Activated T-helper 1 cell treated with anti-CD3 and anti-CD28 coated beads, Interleukin-2, amount 50 U/mL, for 16 hours (primary cell): Measurements from ENCODE around the gene MARVELD1.
"Not testable (repeated sequence)": the region's sequence is repeated elsewhere in the genome, so short reads cannot be mapped to it uniquely, and the experiment has no call there.

Source experiments
- DNase-seq, 2 donors: peaks; one replicate each; pipeline ENCODE4 v3.0.0-alpha.2; 2020; ENCODE audit warnings: low read depth in 1 of 2, low spot score in 1 of 2

Gene MARVELD1

DNA sequence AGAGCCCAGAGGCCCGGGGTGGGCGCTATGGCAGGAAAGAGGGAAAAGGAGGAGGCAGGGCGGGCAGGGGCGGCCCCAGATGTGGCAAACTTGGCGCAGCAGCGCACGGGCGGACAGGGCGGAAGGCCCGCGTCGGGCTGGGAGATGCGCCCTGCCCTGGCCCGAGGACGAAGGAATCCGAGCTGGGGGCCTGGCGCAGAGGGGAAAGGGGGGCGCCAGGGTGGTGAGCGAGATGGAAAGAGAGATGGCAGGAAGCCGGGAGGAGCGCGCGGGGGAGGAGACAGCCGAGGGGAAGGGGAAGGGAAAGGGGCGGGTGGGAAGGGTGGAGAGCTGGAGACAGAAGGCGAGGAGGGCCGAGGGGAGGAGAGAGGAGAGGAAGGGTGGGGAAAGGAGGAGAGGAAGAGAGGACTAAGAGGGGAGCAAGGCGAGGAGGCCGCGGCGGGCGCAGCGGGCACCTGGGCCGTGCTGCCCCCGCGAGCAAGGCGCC, at the start of gene MARVELD1:
Gene MARVELD1, plus strand, starts transcription at position 392 of the 487 bp plus-strand sequence. CDS start 147 bp downstream, outside the sequence.
- no peak for DNase-seq

DNA sequence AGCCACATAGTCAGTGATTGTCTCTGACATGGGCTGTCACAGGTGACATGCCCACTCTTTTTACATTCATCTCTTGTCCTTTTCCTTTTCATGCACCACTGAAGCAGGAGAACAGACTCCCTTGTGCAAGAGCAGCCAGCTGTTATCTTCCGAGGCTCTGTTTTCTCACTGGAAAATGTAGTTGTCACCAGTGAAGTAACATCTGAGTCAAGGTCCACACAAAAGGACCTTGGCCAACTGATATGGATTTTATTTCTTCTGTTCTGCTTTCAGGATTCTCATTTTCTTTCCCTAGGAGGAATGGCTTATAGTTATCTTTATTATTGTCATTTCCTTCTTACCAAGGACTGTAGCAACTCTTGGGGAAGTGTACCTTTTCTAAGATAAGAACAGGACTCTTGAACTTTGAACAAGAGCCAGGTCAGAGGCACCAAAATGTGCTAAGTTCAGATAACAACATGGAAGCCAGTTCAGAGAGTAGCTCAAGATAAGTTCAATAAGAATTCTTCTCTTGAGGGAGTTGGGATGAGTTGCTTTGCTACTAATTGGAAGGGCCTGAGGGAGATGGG, 49.2 kb upstream of the MARVELD1 start:
- DNase-seq = no peak

DNA sequence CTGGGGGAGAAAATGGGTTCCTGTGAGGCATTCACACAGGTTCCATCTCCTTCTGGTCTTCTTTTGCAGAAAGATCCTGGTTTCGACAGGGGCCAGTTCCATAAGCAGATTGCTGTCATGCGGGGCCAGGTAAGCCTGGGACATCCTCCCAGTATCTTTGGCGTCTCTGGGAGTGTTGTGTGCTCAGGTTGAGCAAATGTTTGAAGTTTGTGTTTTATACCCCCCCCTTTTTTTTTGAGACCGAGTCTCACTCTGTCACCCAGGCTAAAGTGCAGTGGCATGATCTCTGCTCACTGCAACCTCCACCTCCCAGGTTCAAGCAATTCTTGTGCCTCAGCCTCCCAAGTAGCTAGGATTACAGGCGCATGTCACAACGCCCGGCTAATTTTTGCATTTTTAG, 46.5 kb upstream of the MARVELD1 start:
- DNase-seq = no peak

GRCh38 chr10:97667463-97667862, 46.1 kb upstream of the MARVELD1 start:
- no peak for DNase-seq

GRCh38 chr10:97669571-97669970, 44.0 kb upstream of the MARVELD1 start:
- DNase-seq = no peak

- no peak for DNase-seq
These were observed 39.6 kb upstream of the MARVELD1 start for GRCh38 chr10:97673736-97674525.

GRCh38 chr10:97675222-97675621, 38.3 kb upstream of the MARVELD1 start:
- DNase-seq = no peak

DNA sequence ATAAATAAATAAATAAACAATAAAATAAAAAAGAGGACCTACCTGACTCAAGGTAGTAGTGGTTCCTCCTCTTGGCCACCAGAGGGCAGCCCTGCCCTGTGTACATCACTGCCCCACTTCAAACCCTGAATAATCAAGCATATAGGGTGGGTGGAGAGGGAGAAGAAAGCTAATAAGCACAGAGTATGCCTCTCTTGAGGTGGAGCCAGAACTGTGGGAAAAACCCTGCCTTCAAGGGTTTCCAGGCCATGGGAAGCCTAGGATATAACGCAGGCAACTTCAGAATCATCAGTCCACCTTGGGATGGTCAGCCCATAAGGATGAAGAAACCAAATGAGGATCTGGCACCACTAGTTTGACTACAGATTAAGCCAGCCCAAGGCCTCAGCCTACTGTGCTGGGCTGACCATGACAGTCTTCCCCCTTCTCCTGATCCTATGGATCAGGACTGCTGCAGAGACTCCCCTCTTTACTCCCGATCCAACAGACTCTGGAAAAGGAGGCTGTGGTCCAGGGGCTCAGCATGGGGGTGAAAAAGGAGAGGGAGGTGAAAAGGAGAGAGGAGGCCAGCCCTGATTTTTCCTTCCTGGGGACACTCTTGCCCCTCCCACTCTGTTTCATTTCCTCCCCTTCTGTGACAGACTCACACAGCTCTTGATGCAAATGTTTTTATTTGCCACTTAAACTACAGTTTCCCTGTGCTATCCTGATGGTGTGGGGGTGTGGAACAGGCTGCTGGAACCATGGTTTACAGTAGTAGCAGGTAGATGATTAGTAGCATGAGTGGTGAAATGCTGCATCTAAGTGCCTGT, 36.6 kb upstream of the MARVELD1 start:
- peak; percentile 13 to 19 for DNase-seq

- no peak for DNase-seq
These were observed 33.9 kb upstream of the MARVELD1 start for GRCh38 chr10:97679594-97679993.

- no peak for DNase-seq
These were observed 31.5 kb upstream of the MARVELD1 start for GRCh38 chr10:97682042-97682441.

DNA sequence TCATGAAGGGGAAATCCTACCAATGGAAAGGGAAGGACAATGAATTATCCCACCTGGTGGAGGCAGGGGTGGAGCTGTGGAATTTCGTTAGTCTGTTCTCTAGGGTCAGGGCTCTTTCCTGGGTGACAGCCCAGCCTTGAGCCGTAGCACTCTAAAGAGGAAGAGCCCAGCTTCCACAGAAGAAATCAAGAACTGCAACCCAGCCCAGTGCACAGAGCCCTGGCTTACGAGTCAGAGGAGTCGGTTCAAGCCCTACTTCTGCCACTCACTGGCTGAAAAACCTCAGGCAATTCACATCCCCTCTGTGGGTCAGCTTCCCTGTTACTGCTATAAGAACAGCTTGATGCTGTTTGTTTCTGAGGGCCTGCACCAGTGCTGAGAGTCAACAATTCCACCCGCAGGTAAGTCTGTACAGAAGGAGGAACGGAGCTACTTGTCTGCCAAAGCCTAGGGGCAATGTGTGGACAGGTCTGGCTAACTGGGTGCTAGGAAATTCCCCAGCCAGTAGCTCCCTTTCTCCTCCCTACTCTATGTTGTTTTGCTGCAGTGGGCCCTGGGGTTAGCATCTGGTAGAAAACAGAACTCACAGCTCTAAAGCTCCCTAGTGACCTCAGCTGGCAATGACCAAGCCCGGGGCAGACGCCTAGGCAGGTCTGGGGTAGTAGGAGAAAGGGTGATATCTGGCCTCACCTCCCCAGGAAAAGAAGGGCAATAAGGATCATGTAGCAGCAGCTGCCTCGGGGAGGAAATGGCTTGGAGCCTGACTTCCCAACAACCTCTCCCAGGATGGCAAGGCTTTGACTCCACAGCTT, 29.8 kb upstream of the MARVELD1 start:
- no peak for DNase-seq

DNA sequence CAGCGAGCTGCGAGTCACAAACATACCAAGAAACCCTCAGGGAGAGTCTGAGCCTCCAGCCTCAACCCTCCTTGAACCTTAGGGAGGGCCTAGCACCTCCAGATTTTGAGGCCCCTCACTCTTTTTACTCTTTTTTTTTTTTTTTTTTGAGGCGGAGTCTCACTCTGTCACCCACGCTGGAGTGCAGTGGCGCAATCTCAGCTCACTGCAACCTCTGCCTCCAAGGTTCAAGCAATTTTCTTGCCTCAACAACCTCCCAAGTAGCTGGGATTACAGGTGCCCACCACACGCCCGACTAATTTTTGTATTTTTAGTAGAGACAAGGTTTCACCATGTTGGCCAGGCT, 29.2 kb upstream of the MARVELD1 start:
- not testable (repeated sequence) for DNase-seq

GRCh38 chr10:97684866-97685394, 28.6 kb upstream of the MARVELD1 start:
- no peak for DNase-seq

DNA sequence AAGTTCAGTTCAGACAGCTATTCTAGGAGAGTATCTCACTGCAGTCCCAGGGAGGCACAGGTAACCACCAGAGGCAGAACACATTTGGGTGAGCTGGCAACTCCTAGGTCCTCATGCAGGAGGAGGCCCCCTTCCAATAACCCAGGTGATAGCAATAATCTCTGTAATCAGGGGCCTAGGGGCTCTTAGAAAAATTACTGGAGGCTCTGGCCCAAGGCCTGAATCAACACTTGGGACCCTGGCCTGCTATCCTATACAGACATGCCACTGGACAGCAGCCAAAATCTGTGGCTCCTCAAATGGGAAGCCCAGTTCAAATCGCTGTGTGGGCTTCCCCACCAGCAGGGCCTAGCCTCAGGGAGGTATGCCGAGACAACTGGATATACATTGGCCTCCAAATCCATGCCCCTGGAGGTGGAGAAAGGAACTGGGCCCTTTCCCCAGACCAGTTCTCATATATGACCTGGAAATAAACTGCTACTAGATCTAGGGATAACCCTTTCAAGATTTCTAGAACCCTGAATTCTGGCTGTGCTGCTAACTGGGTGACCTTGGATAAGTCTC, 28.1 kb upstream of the MARVELD1 start:
- DNase-seq = no peak

GRCh38 chr10:97686301-97686961, 27.1 kb upstream of the MARVELD1 start:
- no peak for DNase-seq

- peak; percentile 85 to 93 for DNase-seq
These were observed 26.4 kb upstream of the MARVELD1 start, which contains the start of gene AVPI1 for GRCh38 chr10:97686962-97687784. TSS of gene AVPI1 (minus strand) at chr10:97687241. CDS start at chr10:97679905, 7,336 bp downstream.

DNA sequence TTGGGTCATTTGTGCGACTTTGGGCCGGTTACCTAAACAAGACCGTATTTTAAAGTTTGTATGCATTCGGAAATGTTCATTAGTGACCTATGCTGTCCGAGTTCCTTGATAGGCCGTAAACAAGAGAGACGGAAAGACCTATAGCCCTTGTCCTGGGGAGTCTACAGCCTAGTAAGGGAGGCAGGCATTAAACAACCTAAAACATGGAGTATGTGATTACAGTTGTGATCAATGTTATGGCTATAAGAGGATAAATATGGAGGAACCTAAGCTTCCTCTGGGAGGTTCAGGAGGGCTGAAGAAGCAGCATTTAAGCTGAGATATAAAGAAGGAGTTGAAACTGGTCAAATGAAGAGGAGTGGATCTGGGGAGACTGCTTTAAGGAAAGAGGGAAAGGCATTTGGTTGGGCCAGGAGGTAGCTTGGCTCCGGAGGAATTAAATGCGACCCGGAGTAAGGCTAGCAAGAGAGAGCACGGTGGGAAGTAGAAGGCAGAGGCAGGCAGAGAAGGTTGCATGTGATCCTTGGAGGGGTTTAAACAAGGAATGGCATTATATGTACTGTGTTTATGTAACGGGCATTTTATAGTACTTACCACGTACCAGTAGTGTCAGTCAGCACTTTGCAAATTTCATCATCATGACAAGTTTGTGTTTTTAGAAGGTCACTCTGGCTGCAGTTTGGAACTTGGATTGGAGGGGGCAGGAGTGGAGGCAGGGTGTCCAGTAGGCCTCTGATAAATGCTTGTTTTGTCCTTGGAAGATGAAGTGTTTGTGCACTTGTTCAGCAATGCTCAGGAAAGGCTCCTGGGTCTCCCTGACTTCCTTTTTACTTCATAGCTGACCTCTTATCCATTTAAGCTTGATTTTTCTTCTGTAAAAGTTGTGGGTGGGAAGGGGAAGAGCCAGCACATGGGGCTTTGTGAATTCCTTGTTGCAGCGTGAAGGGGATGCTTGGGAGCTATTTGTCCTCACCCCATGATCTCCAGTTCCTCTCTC, 25.4 kb upstream of the MARVELD1 start:
- DNase-seq = no peak

DNA sequence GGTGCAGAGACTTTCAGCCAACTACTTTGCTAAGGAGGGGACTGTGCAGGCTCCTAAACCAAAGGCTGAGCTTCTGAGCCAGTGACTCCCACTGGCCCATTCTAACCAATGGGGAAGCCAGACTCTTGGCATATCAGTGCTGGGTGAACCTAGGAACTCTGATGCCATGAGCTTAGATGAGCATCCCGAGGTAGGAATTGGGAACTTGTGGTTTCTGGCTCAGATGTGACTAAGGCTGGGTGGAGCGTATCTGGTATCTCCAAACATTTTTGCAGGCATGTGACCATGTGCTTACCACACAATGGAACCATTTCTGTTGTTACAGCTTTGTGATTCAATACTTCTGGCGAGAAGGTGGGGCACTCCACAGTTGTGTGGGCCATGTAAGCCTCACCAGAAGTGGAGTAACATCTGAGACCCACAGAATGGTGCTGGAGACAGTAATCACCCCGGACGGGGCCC, 23.9 kb upstream of the MARVELD1 start:
- DNase-seq = no peak
